Mesendoderm (in vitro differentiated cells): ENCODE data around the gene HNRNPA3. TPM values are rescaled to one million over a fixed set of nuclear protein-coding genes. Genes with fewer than 3 reads are reported as not detected.
A peak's percentile ranks its signal among the peaks of the same experiment; 100 is the strongest.

Source experiments
- DNase-seq: peaks from one replicate; pipeline ENCODE4 v3.0.0; 2013
- H2AK5ac ChIP-seq: 2 replicates; pipeline ENCODE4 v1.6.1; 2013; ENCODE audit warnings: low read length, inconsistent platforms
- H2BK120ac ChIP-seq: 2 replicates; pipeline ENCODE4 v1.6.1; 2013; ENCODE audit warnings: low read depth, mild to moderate bottlenecking, low read length, moderate library complexity, mixed read lengths
- H2BK15ac ChIP-seq: replicated peaks from 2 replicates; pipeline ENCODE4 v1.6.1; 2013; ENCODE audit warnings: low read depth, mild to moderate bottlenecking, moderate library complexity
- H2BK5ac ChIP-seq: 2 replicates; pipeline ENCODE4 v1.6.1; 2013; ENCODE audit warnings: low read length, inconsistent platforms
- H3K18ac ChIP-seq: 2 replicates; pipeline ENCODE4 v1.6.1; 2013; ENCODE audit warnings: mild to moderate bottlenecking, low read length, mixed read lengths
- H3K23ac ChIP-seq: one replicate; pipeline ENCODE4 v1.6.1; 2013; ENCODE audit warnings: low read length
- H3K27ac ChIP-seq: 2 replicates; pipeline ENCODE4 v1.5.1; 2013; ENCODE audit warnings: low read depth, mild to moderate bottlenecking, inconsistent platforms, low read length, moderate library complexity
- H3K27me3 ChIP-seq: 2 replicates; pipeline ENCODE4 v1.6.1; 2013; ENCODE audit warnings: low read length, control low read depth, mild to moderate bottlenecking, inconsistent platforms; ENCODE audit not compliant: insufficient read depth, poor library complexity
- H3K36me3 ChIP-seq: 2 replicates; pipeline ENCODE4 v1.6.1; 2013; ENCODE audit warnings: low read length, inconsistent platforms; ENCODE audit not compliant: control insufficient read depth, insufficient read depth
- H3K4ac ChIP-seq: one replicate; pipeline ENCODE4 v1.6.1; 2013; ENCODE audit warnings: low read depth, mild to moderate bottlenecking, low read length, moderate library complexity
- H3K4me1 ChIP-seq: 2 replicates; pipeline ENCODE4 v1.6.1; 2013; ENCODE audit warnings: low read depth, low read length, inconsistent platforms; ENCODE audit not compliant: control insufficient read depth
- H3K4me2 ChIP-seq: 2 replicates; pipeline ENCODE4 v1.6.1; 2013; ENCODE audit warnings: low read length
- H3K4me3 ChIP-seq: 2 replicates; pipeline ENCODE4 v1.5.1; 2013; ENCODE audit warnings: mild to moderate bottlenecking, low read length
- H3K56ac ChIP-seq: one replicate; pipeline ENCODE4 v1.6.1; 2013; ENCODE audit warnings: low read length
- H3K79me1 ChIP-seq: 2 replicates; pipeline ENCODE4 v1.6.1; 2013; ENCODE audit warnings: low read length, inconsistent platforms
- H3K79me2 ChIP-seq: 2 replicates; pipeline ENCODE4 v1.6.1; 2013; ENCODE audit warnings: mild to moderate bottlenecking, low read length; ENCODE audit not compliant: control insufficient read depth, insufficient read depth
- H3K9ac ChIP-seq: 2 replicates; pipeline ENCODE4 v1.6.1; 2013; ENCODE audit warnings: low read length, inconsistent platforms
- H4K5ac ChIP-seq: one replicate; pipeline ENCODE4 v1.6.1; 2013; ENCODE audit warnings: low read length
- H4K8ac ChIP-seq: one replicate; pipeline ENCODE4 v1.6.1; 2013; ENCODE audit warnings: low read depth, mild to moderate bottlenecking, control low read depth, low read length, moderate library complexity
- WGBS: extraction: QIAGEN DNeasy Blood & Tissue Kit; methylation state at CpG from one replicate; pipeline ENCODE4 v1.1.7; 2013; ENCODE audit warnings: low lambda C conversion rate, missing lambda C conversion rate; ENCODE audit not compliant: insufficient coverage; ENCODE audit errors: extremely low coverage; 5-methylcytosine and 5-hydroxymethylcytosine counted together
- polyA plus RNA-seq, 2 experiments: library from polyadenylated mRNA; stranded (reverse); fragments of 200-250 nt; gene quantifications; one replicate each; pipeline ENCODE4 v1.2.3, GENCODE V29; 2013

Gene HNRNPA3
- polyA plus RNA-seq (2013, experiment 1 of 2) = 641 TPM
- 604 TPM for polyA plus RNA-seq (2013, experiment 2 of 2)

- H3K18ac ChIP-seq = peak within 1 kb of the TSS; percentile 95
- H3K9ac ChIP-seq = peak within 1 kb of the TSS; percentile 99
- no peaks in the 10 kb centered on the region for H3K4me1 ChIP-seq
- peak within 1 kb of the TSS; percentile 1 for H2AK5ac ChIP-seq
- peak within 1 kb of the TSS; percentile 100 for H3K56ac ChIP-seq
- peak within 1 kb of the TSS; percentile 100 for H3K27ac ChIP-seq
- peak within 1 kb of the TSS; percentile 1 for H4K5ac ChIP-seq
- H3K4me2 ChIP-seq = peak within 1 kb of the TSS; percentile 34
- peak; percentile 99 for DNase-seq
- peak within 1 kb of the TSS; percentile 89 for H2BK5ac ChIP-seq
- peak within 1 kb of the TSS; percentile 93 for H3K4ac ChIP-seq
- no CpG with 5 or more reads among the region's 74 CpGs for WGBS
- H2BK15ac ChIP-seq = no peak within 1 kb of the TSS
- H3K36me3 ChIP-seq = peaks cover under 1% of the 10 kb centered on the region
- H2BK120ac ChIP-seq = peak within 1 kb of the TSS; percentile 83
- peaks cover under 1% of the 10 kb centered on the region for H3K79me1 ChIP-seq
- H3K79me2 ChIP-seq = peaks cover 31% of the 10 kb centered on the region
- H3K23ac ChIP-seq = peak within 1 kb of the TSS; percentile 57
- H4K8ac ChIP-seq = peak within 1 kb of the TSS; percentile 98
- no peaks in the 10 kb centered on the region for H3K27me3 ChIP-seq
- H3K4me3 ChIP-seq = peak within 1 kb of the TSS; percentile 99
Measured at GRCh38 chr2:177212106-177212890, at the start of gene HNRNPA3. Gene HNRNPA3, plus strand, starts transcription at chr2:177212794. Its CDS starts 6 bp downstream, at chr2:177212800.

- Histone ChIP-seq H3K56ac (peak overlapping the region; percentile 36), H3K9ac (no peak overlapping the region), H4K8ac (no peak overlapping the region), H3K4me1 (peaks cover 6% of the 10 kb centered on the region), H2BK120ac (no peak overlapping the region), H3K27ac (no peak overlapping the region), H2BK15ac (no peak overlapping the region), H3K27me3 (no peaks in the 10 kb centered on the region), H2AK5ac (no peak overlapping the region), H3K4me2 (no peak overlapping the region), H3K79me2 (no peaks in the 10 kb centered on the region), H3K18ac (no peak overlapping the region), H3K4me3 (no peak overlapping the region), H3K23ac (no peak overlapping the region), H3K79me1 (no peaks in the 10 kb centered on the region), H3K4ac (no peak overlapping the region), H4K5ac (no peak overlapping the region), H3K36me3 (no peaks in the 10 kb centered on the region), H2BK5ac (no peak overlapping the region)
- no CpG with 5 or more reads among the region's 3 CpGs for WGBS
- no peak for DNase-seq
Measured at GRCh38 chr2:177164131-177164530, 48.5 kb upstream of the HNRNPA3 start.

- H2BK120ac ChIP-seq = no peak overlapping the region
- no peak overlapping the region for H3K4me2 ChIP-seq
- H3K4me3 ChIP-seq = no peak overlapping the region
- H3K18ac ChIP-seq = no peak overlapping the region
- no peak overlapping the region for H3K27ac ChIP-seq
- no peak overlapping the region for H3K23ac ChIP-seq
- no peaks in the 10 kb centered on the region for H3K79me1 ChIP-seq
- no peak overlapping the region for H2AK5ac ChIP-seq
- no peaks in the 10 kb centered on the region for H3K79me2 ChIP-seq
- H3K36me3 ChIP-seq = no peaks in the 10 kb centered on the region
- peaks cover 6% of the 10 kb centered on the region for H3K4me1 ChIP-seq
- H3K56ac ChIP-seq = peak overlapping the region; percentile 36
- peak; percentile 84 for DNase-seq
- H3K27me3 ChIP-seq = no peaks in the 10 kb centered on the region
- no CpG with 5 or more reads among the region's 13 CpGs for WGBS
- H4K8ac ChIP-seq = no peak overlapping the region
- no peak overlapping the region for H2BK5ac ChIP-seq
- H3K4ac ChIP-seq = no peak overlapping the region
- H2BK15ac ChIP-seq = no peak overlapping the region
- no peak overlapping the region for H4K5ac ChIP-seq
- no peak overlapping the region for H3K9ac ChIP-seq
Measured at GRCh38 chr2:177164584-177165052, 48.0 kb upstream of the HNRNPA3 start.

GRCh38 chr2:177165061-177165583 is 47.5 kb upstream of the HNRNPA3 start:
- no peak overlapping the region for H2AK5ac ChIP-seq
- no peaks in the 10 kb centered on the region for H3K79me2 ChIP-seq
- no peak overlapping the region for H3K4me2 ChIP-seq
- no peak overlapping the region for H2BK120ac ChIP-seq
- H3K4ac ChIP-seq = no peak overlapping the region
- H3K4me1 ChIP-seq = peaks cover 6% of the 10 kb centered on the region
- H4K8ac ChIP-seq = no peak overlapping the region
- no peaks in the 10 kb centered on the region for H3K79me1 ChIP-seq
- H2BK5ac ChIP-seq = no peak overlapping the region
- WGBS = no CpG with 5 or more reads among the region's 8 CpGs
- H3K36me3 ChIP-seq = no peaks in the 10 kb centered on the region
- peak; percentile 43 for DNase-seq
- H3K4me3 ChIP-seq = no peak overlapping the region
- H3K9ac ChIP-seq = no peak overlapping the region
- no peak overlapping the region for H3K27ac ChIP-seq
- H3K56ac ChIP-seq = peak overlapping the region; percentile 40
- H3K27me3 ChIP-seq = no peaks in the 10 kb centered on the region
- H3K18ac ChIP-seq = peak overlapping the region; percentile 3
- H4K5ac ChIP-seq = no peak overlapping the region
- H2BK15ac ChIP-seq = peak overlapping the region; percentile 21
- H3K23ac ChIP-seq = no peak overlapping the region

GRCh38 chr2:177165721-177166711 is 46.6 kb upstream of the HNRNPA3 start:
- Histone ChIP-seq H3K9ac (no peak overlapping the region), H3K4me1 (peaks cover 6% of the 10 kb centered on the region)
- DNase-seq = peak; percentile 32

More at GRCh38 chr2:177165721-177166711, 46.6 kb upstream of the HNRNPA3 start:
- no peak overlapping the region for H4K8ac ChIP-seq
- no peaks in the 10 kb centered on the region for H3K79me1 ChIP-seq
- no peak overlapping the region for H3K23ac ChIP-seq
- no peak overlapping the region for H3K4me3 ChIP-seq
- H3K27ac ChIP-seq = no peak overlapping the region
- H3K4ac ChIP-seq = no peak overlapping the region
- no peak overlapping the region for H4K5ac ChIP-seq
- H3K56ac ChIP-seq = peak overlapping the region; percentile 19
- peak overlapping the region; percentile 67 for H2BK120ac ChIP-seq
- no peaks in the 10 kb centered on the region for H3K79me2 ChIP-seq
- WGBS = no CpG with 5 or more reads among the region's 8 CpGs
- no peak overlapping the region for H2BK15ac ChIP-seq
- H3K36me3 ChIP-seq = no peaks in the 10 kb centered on the region
- no peaks in the 10 kb centered on the region for H3K27me3 ChIP-seq
- no peak overlapping the region for H2AK5ac ChIP-seq
- H3K18ac ChIP-seq = peak overlapping the region; percentile 68
- no peak overlapping the region for H2BK5ac ChIP-seq
- no peak overlapping the region for H3K4me2 ChIP-seq
